ENCODE results near the gene SDK1.

GRCh38 chr7:3949242-3949640, 648.2 kb downstream of the SDK1 start:
- TF ChIP-seq CTCF (IDR thresholded peaks at IDR 0.05 in 4 of 5, conservative IDR thresholded peaks at IDR 0.05 in 1 of 5) = no peak
- TF ChIP-seq POLR2A (IDR thresholded peaks at IDR 0.05) = no peak
